K562 (cell line): ENCODE data around the gene LMNA. TPM values are rescaled to one million over a fixed set of nuclear protein-coding genes. Genes with fewer than 3 reads are reported as not detected.

ENCODE experiments used
- ARID2 ChIP-seq: fragments of 450-650 bp; IDR thresholded peaks from 2 replicates; pipeline ENCODE4 v1.6.1; 2017; ENCODE audit warnings: antibody characterized with exemption, mild to moderate bottlenecking
- CBFA2T3 ChIP-seq: fragments of 450-650 bp; IDR thresholded peaks from 2 replicates; pipeline ENCODE4 v1.6.1; 2017
- DACH1 ChIP-seq: fragments of 450-650 bp; IDR thresholded peaks from 2 replicates; pipeline ENCODE4 v1.6.1; 2018; ENCODE audit not compliant: partially characterized antibody
- FUS ChIP-seq: fragments of 200-400 bp; formaldehyde crosslinking; optimal IDR thresholded peaks from 2 replicates; pipeline ENCODE3; 2017; ENCODE audit warnings: low read depth, low read length
- MAFK ChIP-seq: IDR thresholded peaks from 2 replicates; pipeline ENCODE4 v1.6.1; 2011; ENCODE audit warnings: low read length, improper control_type of control experiment
- NRF1 ChIP-seq, 2 experiments: fragments of 450-650 bp; IDR thresholded peaks in 1 of 2; conservative IDR thresholded peaks in 1 of 2; 2 replicates each; pipeline ENCODE4 v1.6.1; 2014; ENCODE audit warnings: mild to moderate bottlenecking in 2 of 2
- SRSF3 ChIP-seq: fragments of 200-400 bp; formaldehyde crosslinking; IDR thresholded peaks from 2 replicates; pipeline ENCODE4 v1.6.1; 2016; ENCODE audit warnings: mild to moderate bottlenecking, low read length, moderate library complexity; ENCODE audit not compliant: insufficient read depth
- SRSF9 ChIP-seq: fragments of 200-400 bp; formaldehyde crosslinking; IDR thresholded peaks from 2 replicates; pipeline ENCODE4 v1.6.1; 2017; ENCODE audit warnings: low read depth, low read length, borderline replicate concordance
- TAF1 ChIP-seq: IDR thresholded peaks from 2 replicates; pipeline ENCODE4 v1.6.1; 2011; ENCODE audit warnings: mild to moderate bottlenecking, low read length, moderate library complexity; ENCODE audit not compliant: insufficient read depth, control insufficient read depth, severe bottlenecking; ENCODE audit errors: extremely low read depth
- ZFPM2 ChIP-seq: fragments of 250-450 bp; sonication (Bioruptor Pico); IDR thresholded peaks from 2 replicates; pipeline ENCODE4 v1.5.1; 2022; ENCODE audit warnings: mild to moderate bottlenecking
- ZNF12 ChIP-seq: sonication (generic); formaldehyde crosslinking; IDR thresholded peaks from 2 replicates; pipeline ENCODE4 v1.4.0; 2020; ENCODE audit warnings: mild to moderate bottlenecking, missing genetic modification reagents
- ZNF239 ChIP-seq: fragments of 250-450 bp; sonication (Bioruptor Pico); IDR thresholded peaks from 2 replicates; pipeline ENCODE4 v1.4.0; 2020; ENCODE audit warnings: mild to moderate bottlenecking
- ZNF263 ChIP-seq: sonication (generic); formaldehyde crosslinking; IDR thresholded peaks from 2 replicates; pipeline ENCODE4 v1.8.0; 2022; ENCODE audit warnings: mild to moderate bottlenecking, missing genetic modification reagents, borderline replicate concordance
- ZNF644 ChIP-seq: fragments of 200-800 bp; sonication (Bioruptor generic); IDR thresholded peaks from 2 replicates; pipeline ENCODE4 v1.6.1; 2016; ENCODE audit warnings: low read depth, missing genetic modification characterization, missing compliant biosample characterization
- ZNF830 ChIP-seq: fragments of 250-450 bp; sonication (Bioruptor Pico); IDR thresholded peaks from 2 replicates; pipeline ENCODE4 v1.5.0; 2021; ENCODE audit warnings: mild to moderate bottlenecking
- polyA plus RNA-seq, 8 experiments: library from polyadenylated mRNA; depleted of rRNA in 4 of 8; stranded (reverse) in 5 of 8; unstranded in 3 of 8; fragments of >200 nt; fragmentation: Nextera tagmentation in 2 of 8; fragmentation: Illumina TruSeq in 1 of 8; extraction: Ambion mirVana in 2 of 8; extraction: Trizol in 1 of 8; gene quantifications; 2 replicates each; pipeline versions ENCODE4 v1.2.1 to v1.2.3, GENCODE V29; 2011 to 2014; ENCODE audit warnings: inconsistent platforms in 1 of 8, missing spikeins in 1 of 8
- total RNA-seq, 7 experiments: library from RNA; depleted of rRNA in 6 of 7; stranded (reverse); fragments of >200 nt in 6 of 7; fragmentation: Illumina TruSeq in 2 of 7; extraction: Trizol in 2 of 7; gene quantifications; 2 replicates each; pipeline versions ENCODE4 v1.2.1 to v1.2.3, GENCODE V29; 2011 to 2021; ENCODE audit warnings: low replicate concordance in 1 of 7
- TF ChIP-seq, protein P1 (sequence below): fragments of 450-650 bp; IDR thresholded peaks from 2 replicates; pipeline ENCODE4 v1.6.1; 2017; ENCODE audit warnings: mild to moderate bottlenecking, moderate library complexity
- TF ChIP-seq, protein P2 (sequence below): fragments of 450-650 bp; IDR thresholded peaks from 2 replicates; pipeline ENCODE4 v1.6.1; 2018; ENCODE audit warnings: mild to moderate bottlenecking, low read depth; ENCODE audit not compliant: partially characterized antibody
- TF ChIP-seq, protein P3 (sequence below): sonication (generic); formaldehyde crosslinking; IDR thresholded peaks from 2 replicates; pipeline ENCODE4 v1.9.0; 2022; ENCODE audit warnings: mild to moderate bottlenecking, missing genetic modification reagents
- TF ChIP-seq, protein P4 (sequence below): sonication (generic); formaldehyde crosslinking; IDR thresholded peaks from 2 replicates; pipeline ENCODE4 v1.8.1; 2023; ENCODE audit warnings: mild to moderate bottlenecking, missing genetic modification reagents
- TF ChIP-seq, protein P5 (sequence below): fragments of 450-650 bp; formaldehyde crosslinking; IDR thresholded peaks from 2 replicates; pipeline ENCODE4 v1.4.0; 2022; ENCODE audit warnings: missing genetic modification characterization

Gene LMNA
- total and polyA plus RNA-seq, 9 of the 15 experiments (the other 6 are each of a cell fraction or from before 2014, with no cell fraction given), result 1.00 to 347 (median 88.2) TPM

DNA sequence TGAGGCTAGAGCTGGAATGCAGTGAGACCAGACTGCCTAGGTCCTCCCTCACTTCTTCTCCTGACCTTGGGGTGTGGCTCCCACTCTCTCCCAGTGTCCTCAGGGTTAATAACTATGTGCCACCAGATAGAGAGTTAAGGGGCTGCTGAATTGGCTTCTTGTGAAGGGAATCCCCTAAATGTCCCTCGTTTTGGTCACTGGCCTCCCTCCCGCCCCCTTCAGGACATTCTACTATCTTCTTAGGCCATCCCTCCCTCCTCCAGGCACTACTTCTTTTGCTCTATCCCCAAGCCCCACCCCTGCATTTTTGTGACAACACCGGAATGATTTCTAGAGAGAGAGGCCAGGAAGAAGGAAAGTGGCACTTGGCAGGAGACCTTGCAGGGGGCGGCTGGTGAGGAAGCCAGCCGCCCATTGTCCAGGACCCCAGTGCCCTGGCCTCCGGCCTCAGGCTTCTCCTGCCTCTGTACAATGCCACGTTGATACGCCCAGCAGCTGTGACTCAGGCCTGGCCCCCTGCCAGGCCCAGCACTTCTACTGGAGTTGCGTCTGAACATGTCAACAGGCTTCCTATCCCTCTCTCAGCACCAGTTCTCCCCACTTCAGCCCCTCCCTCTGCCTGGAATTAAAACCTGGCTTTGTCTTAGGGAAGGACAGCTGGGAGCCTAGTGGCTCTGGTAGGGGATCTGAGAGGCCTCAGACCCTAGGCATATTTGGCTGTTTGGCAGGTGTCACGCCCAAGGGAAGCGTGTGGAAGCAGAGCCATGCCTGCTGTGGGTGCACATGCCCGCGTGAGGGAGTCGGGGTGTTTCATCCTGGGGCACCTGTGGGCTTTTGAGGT lies 9.1 kb downstream of the LMNA start (continued):
- TF ChIP-seq, protein P1, sequence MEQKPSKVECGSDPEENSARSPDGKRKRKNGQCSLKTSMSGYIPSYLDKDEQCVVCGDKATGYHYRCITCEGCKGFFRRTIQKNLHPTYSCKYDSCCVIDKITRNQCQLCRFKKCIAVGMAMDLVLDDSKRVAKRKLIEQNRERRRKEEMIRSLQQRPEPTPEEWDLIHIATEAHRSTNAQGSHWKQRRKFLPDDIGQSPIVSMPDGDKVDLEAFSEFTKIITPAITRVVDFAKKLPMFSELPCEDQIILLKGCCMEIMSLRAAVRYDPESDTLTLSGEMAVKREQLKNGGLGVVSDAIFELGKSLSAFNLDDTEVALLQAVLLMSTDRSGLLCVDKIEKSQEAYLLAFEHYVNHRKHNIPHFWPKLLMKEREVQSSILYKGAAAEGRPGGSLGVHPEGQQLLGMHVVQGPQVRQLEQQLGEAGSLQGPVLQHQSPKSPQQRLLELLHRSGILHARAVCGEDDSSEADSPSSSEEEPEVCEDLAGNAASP, result no peak
- TF ChIP-seq, protein P2, sequence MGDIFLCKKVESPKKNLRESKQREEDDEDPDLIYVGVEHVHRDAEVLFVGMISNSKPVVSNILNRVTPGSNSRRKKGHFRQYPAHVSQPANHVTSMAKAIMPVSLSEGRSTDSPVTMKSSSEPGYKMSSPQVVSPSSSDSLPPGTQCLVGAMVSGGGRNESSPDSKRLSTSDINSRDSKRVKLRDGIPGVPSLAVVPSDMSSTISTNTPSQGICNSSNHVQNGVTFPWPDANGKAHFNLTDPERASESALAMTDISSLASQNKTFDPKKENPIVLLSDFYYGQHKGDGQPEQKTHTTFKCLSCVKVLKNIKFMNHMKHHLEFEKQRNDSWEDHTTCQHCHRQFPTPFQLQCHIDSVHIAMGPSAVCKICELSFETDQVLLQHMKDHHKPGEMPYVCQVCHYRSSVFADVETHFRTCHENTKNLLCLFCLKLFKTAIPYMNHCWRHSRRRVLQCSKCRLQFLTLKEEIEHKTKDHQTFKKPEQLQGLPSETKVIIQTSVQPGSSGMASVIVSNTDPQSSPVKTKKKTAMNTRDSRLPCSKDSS, result no peak
- no peak for TF ChIP-seq ARID2
- TF ChIP-seq, protein P3, sequence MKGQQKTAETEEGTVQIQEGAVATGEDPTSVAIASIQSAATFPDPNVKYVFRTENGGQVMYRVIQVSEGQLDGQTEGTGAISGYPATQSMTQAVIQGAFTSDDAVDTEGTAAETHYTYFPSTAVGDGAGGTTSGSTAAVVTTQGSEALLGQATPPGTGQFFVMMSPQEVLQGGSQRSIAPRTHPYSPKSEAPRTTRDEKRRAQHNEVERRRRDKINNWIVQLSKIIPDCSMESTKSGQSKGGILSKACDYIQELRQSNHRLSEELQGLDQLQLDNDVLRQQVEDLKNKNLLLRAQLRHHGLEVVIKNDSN, result no peak
- TF ChIP-seq NRF1 (conservative IDR thresholded peaks at IDR 0.05 in 1 of 2, IDR thresholded peaks at IDR 0.05 in 1 of 2), result peak; percentile 58 to 70; a peak in 3 of 4 replicates
- 0 out of 2 replicates have a peak, but pooled peaks have one; percentile 19 for TF ChIP-seq ZNF830
- TF ChIP-seq ZNF263 (CRISPR knock-in tag), result no peak
- TF ChIP-seq ZNF12 (CRISPR knock-in tag), result no peak
- TF ChIP-seq MAFK, result peak; percentile 0; the same call in 1 of the 2 replicates
- TF ChIP-seq, protein P4, sequence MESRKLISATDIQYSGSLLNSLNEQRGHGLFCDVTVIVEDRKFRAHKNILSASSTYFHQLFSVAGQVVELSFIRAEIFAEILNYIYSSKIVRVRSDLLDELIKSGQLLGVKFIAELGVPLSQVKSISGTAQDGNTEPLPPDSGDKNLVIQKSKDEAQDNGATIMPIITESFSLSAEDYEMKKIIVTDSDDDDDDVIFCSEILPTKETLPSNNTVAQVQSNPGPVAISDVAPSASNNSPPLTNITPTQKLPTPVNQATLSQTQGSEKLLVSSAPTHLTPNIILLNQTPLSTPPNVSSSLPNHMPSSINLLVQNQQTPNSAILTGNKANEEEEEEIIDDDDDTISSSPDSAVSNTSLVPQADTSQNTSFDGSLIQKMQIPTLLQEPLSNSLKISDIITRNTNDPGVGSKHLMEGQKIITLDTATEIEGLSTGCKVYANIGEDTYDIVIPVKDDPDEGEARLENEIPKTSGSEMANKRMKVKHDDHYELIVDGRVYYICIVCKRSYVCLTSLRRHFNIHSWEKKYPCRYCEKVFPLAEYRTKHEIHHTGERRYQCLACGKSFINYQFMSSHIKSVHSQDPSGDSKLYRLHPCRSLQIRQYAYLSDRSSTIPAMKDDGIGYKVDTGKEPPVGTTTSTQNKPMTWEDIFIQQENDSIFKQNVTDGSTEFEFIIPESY (CRISPR knock-in tag), result no peak
- TF ChIP-seq CBFA2T3, result peak; percentile 50
- no peak for TF ChIP-seq SRSF3
- TF ChIP-seq ZNF644 (tag), result no peak
- no peak for TF ChIP-seq TAF1
- TF ChIP-seq SRSF9, result no peak
- no peak for TF ChIP-seq ZNF239
- no peak for TF ChIP-seq ZFPM2 (CRISPR knock-in tag)
- TF ChIP-seq FUS, result no peak
- peak; percentile 42 for TF ChIP-seq DACH1
- TF ChIP-seq, protein P5, sequence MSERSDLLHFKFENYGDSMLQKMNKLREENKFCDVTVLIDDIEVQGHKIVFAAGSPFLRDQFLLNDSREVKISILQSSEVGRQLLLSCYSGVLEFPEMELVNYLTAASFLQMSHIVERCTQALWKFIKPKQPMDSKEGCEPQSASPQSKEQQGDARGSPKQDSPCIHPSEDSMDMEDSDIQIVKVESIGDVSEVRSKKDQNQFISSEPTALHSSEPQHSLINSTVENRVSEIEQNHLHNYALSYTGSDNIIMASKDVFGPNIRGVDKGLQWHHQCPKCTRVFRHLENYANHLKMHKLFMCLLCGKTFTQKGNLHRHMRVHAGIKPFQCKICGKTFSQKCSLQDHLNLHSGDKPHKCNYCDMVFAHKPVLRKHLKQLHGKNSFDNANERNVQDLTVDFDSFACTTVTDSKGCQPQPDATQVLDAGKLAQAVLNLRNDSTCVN (CRISPR knock-in tag), result no peak
